Effector memory CD4-positive, alpha-beta T cell (primary cell): ENCODE data around the gene RARG.

ENCODE experiments used
- DNase-seq, 3 donors: peaks; one replicate each; pipeline ENCODE4 v3.0.0-alpha.2; 2020
- H3K27ac ChIP-seq: 2 replicates; pipeline ENCODE4 v1.7.0; 2013; ENCODE audit warnings: mild to moderate bottlenecking, low read length, moderate library complexity; ENCODE audit not compliant: insufficient read depth, poor library complexity, severe bottlenecking
- H3K27me3 ChIP-seq: replicated peaks from 2 replicates; pipeline ENCODE4 v1.7.0; 2013; ENCODE audit warnings: mild to moderate bottlenecking, low read length; ENCODE audit not compliant: insufficient read depth, control insufficient read depth, poor library complexity, severe bottlenecking
- H3K36me3 ChIP-seq: 2 replicates; pipeline ENCODE4 v1.7.0; 2013; ENCODE audit warnings: mild to moderate bottlenecking, low read length, moderate library complexity; ENCODE audit not compliant: control insufficient read depth, insufficient read depth
- H3K4me1 ChIP-seq: 2 replicates; pipeline ENCODE4 v1.7.0; 2013; ENCODE audit warnings: low read length, mild to moderate bottlenecking; ENCODE audit not compliant: control insufficient read depth, insufficient read depth, poor library complexity, severe bottlenecking
- H3K4me3 ChIP-seq: 2 replicates; pipeline ENCODE4 v1.7.0; 2013; ENCODE audit warnings: low read length, low read depth, mild to moderate bottlenecking; ENCODE audit not compliant: insufficient read depth, poor library complexity, severe bottlenecking
- H3K9me3 ChIP-seq: 2 replicates; pipeline ENCODE4 v1.7.0; 2013; ENCODE audit warnings: mild to moderate bottlenecking, low read length, moderate library complexity; ENCODE audit not compliant: control insufficient read depth

The RARG gene

GRCh38 chr12:53217931-53218307 lies 14.1 kb downstream of the RARG start:
- no peaks in the 10 kb centered on the region for H3K27me3 ChIP-seq
- H3K4me3 ChIP-seq, result peak overlapping the region; percentile 78
- DNase-seq, result no peak
- peaks cover 27% of the 10 kb centered on the region for H3K36me3 ChIP-seq
- peak overlapping the region; percentile 87 for H3K27ac ChIP-seq
- peaks cover 47% of the 10 kb centered on the region for H3K4me1 ChIP-seq
- H3K9me3 ChIP-seq, result no peaks in the 10 kb centered on the region

DNA sequence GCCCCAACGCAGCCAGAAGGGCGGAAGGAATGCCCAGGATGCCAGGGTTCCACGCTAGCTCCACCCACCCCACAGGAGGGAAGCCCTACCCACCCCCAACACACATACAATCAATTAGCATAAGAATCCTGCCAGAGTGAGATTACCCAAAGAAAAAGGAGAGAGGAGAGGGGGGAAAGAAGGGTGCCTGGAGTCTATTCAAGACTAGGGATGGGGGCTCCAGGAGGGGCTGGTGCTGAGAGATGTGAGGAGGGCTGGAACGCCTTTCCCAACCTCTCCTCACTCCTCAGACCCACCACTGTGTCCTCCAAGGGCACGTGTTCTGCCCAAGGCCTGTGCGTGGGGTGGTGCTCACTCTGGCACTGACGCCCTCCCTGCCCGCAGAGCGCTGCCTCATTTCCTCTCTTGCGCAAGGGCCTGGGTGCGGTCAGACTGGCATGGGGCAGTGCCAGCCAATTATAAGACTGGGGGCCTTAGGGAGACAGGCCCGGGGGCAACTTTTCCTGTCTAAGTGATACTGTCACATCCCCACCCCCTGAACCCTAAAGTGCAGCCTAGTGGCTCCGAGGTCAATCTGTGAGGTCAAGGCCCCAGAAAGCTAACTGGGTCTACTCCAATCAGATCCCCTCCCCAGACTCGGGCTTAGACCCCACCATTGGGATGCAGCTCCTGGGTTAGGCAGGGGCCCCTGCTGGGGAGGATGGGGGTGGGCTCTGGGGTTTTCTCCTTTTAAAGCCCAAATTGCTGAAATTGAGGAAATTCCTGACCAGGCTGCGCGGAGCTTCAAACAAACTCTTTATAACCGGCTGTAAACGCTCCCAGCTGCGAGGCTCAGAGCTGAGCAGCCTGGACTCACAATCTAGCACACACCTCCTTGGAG lies 14.7 kb downstream of the RARG start:
- DNase-seq, result peak; percentile 28 to 51 (median 38)
- Histone ChIP-seq H3K4me1 (peaks cover 40% of the 10 kb centered on the region), H3K4me3 (peak overlapping the region; percentile 78), H3K36me3 (peaks cover 33% of the 10 kb centered on the region), H3K27me3 (no peaks in the 10 kb centered on the region), H3K9me3 (no peaks in the 10 kb centered on the region), H3K27ac (peak overlapping the region; percentile 87)

DNA sequence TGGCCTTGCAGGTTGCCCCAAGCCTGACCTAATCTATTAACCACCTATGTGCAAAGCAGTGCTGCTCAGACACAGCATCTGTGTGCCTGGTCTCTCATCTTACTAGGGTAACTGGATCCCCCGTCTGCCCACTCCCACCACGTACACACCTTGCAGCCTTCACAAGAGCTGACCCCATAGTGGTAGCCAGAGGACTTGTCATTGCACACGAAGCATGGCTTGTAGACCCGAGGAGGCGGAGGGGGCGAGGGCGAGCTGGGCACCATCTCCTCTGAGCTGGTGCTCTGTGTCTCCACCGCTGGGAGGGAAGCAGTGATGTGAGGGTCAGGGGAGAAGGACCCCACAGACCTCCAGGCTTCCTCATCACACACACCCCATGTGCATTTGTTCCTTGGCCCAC lies 16.5 kb downstream of the RARG start:
- Histone ChIP-seq H3K36me3 (peaks cover 51% of the 10 kb centered on the region), H3K27me3 (no peaks in the 10 kb centered on the region), H3K4me3 (no peak overlapping the region), H3K27ac (peak overlapping the region; percentile 87), H3K4me1 (peaks cover 35% of the 10 kb centered on the region), H3K9me3 (no peaks in the 10 kb centered on the region)
- no peak for DNase-seq

DNA sequence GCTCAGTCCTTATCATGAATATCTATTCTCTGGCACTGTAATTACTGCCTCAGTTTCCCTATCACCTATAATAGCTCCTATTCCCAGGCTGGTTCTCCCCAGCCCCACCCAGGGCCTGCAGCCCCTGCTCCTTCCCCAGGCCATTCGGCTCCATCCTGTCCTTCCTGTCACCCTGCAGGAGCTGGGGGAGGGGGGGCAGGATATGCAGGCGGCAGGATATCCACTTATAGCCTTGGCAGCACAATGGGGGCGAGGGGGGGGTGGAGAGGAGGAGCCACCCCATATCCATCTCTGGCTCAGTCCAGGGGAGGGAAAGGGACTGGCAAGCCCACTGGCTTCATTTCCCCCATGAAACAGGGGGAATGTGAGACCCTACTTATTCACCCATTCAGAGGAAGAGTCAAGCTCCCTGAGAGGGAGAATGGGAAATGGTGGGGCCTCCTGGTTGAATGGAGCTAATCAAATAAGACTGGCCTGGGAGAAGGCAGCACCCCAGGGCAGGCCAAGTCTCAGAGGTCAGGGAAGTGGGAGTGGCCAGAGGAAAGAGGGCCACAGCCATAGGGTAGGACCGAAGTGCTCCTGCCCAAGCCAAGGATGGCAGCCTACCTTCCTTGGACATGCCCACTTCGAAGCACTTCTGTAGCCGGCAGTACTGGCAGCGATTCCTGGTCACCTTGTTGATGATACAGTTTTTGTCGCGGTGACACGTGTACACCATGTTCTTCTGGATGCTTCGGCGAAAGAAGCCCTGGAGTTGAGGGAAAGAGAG lies 17.1 kb downstream of the RARG start:
- Histone ChIP-seq H3K4me1 (peaks cover 35% of the 10 kb centered on the region), H3K27me3 (no peaks in the 10 kb centered on the region), H3K27ac (peak overlapping the region; percentile 30), H3K4me3 (no peak overlapping the region), H3K9me3 (no peaks in the 10 kb centered on the region), H3K36me3 (peaks cover 51% of the 10 kb centered on the region)
- DNase-seq, result no peak

- DNase-seq, result no peak
- H3K9me3 ChIP-seq, result no peaks in the 10 kb centered on the region
- H3K27ac ChIP-seq, result no peak overlapping the region
- peaks cover 51% of the 10 kb centered on the region for H3K36me3 ChIP-seq
- H3K4me1 ChIP-seq, result peaks cover 37% of the 10 kb centered on the region
- no peak overlapping the region for H3K4me3 ChIP-seq
- H3K27me3 ChIP-seq, result no peaks in the 10 kb centered on the region
Measured at GRCh38 chr12:53214221-53214620, 17.8 kb downstream of the RARG start.

DNA sequence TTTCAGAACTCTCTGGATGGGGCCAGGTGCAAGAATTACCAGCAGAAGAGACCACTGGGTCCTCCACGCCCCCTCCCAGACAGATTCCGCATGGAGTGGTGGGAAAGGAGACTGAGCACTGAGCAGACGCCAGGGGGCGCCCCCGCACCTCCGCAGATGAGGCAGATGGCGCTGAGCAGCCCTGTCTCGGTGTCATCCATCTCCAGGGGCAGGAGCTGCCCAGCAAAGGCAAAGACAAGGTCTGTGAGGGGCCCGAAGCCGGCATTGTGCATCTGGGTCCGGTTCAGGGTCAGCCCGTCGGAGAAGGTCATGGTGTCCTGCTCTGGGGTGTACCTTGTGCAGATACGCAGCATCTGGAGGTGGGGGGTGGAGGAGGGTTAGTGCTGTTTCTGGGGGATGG lies 18.7 kb downstream of the RARG start:
- H3K27me3 ChIP-seq, result no peaks in the 10 kb centered on the region
- peaks cover 45% of the 10 kb centered on the region for H3K4me1 ChIP-seq
- peaks cover 51% of the 10 kb centered on the region for H3K36me3 ChIP-seq
- H3K4me3 ChIP-seq, result no peak overlapping the region
- peak; percentile 66 to 74 (median 67) for DNase-seq
- H3K9me3 ChIP-seq, result no peaks in the 10 kb centered on the region
- H3K27ac ChIP-seq, result no peak overlapping the region

GRCh38 chr12:53212931-53213330 lies 19.1 kb downstream of the RARG start:
- Histone ChIP-seq H3K27me3 (no peaks in the 10 kb centered on the region), H3K9me3 (no peaks in the 10 kb centered on the region), H3K27ac (no peak overlapping the region), H3K4me1 (peaks cover 45% of the 10 kb centered on the region), H3K36me3 (peaks cover 51% of the 10 kb centered on the region), H3K4me3 (no peak overlapping the region)
- DNase-seq, result no peak

- Histone ChIP-seq H3K9me3 (no peaks in the 10 kb centered on the region), H3K36me3 (peaks cover 51% of the 10 kb centered on the region), H3K4me1 (peaks cover 43% of the 10 kb centered on the region), H3K27ac (peak overlapping the region; percentile 39), H3K4me3 (no peak overlapping the region), H3K27me3 (no peaks in the 10 kb centered on the region)
- DNase-seq, result no peak
Measured at GRCh38 chr12:53211476-53212381, 20.3 kb downstream of the RARG start.

GRCh38 chr12:53210843-53211242 lies 21.2 kb downstream of the RARG start:
- no peak for DNase-seq
- Histone ChIP-seq H3K36me3 (peaks cover 51% of the 10 kb centered on the region), H3K27ac (peak overlapping the region; percentile 39), H3K4me1 (peaks cover 43% of the 10 kb centered on the region), H3K27me3 (no peaks in the 10 kb centered on the region), H3K4me3 (no peak overlapping the region), H3K9me3 (no peaks in the 10 kb centered on the region)
